SK-N-SH (cell line): ENCODE data around the gene SNX15. TPM values are rescaled to one million over a fixed set of nuclear protein-coding genes. Genes with fewer than 3 reads are reported as not detected.

Source experiments
- CTCF ChIA-PET: fragments of 300-600, 350-600 bp; formaldehyde crosslinking; extraction: SDS; loops from one replicate; lab custom pipeline; 2021; lab: Yijun Ruan, JAX
- POLR2A ChIA-PET: fragments of 350-600 bp; sonication (Branson Sonifier 250); formaldehyde crosslinking; extraction: SDS; loops from one replicate; lab custom pipeline; 2020; ENCODE audit warnings: antibody characterized with exemption, inconsistent platforms; lab: Yijun Ruan, JAX
- DNase-seq: peaks from one replicate; pipeline ENCODE4 v3.0.0; 2012
- H2AFZ ChIP-seq: fragments of 200-600 bp; sonication (generic); 2 replicates; pipeline ENCODE4 v1.8.1; 2016; ENCODE audit warnings: antibody characterized with exemption, mild to moderate bottlenecking, low read depth
- H3F3A ChIP-seq: fragments of 200-600 bp; sonication (generic); replicated peaks from 2 replicates; pipeline ENCODE3; 2016; ENCODE audit warnings: antibody characterized with exemption, mild to moderate bottlenecking; ENCODE audit not compliant: insufficient read depth
- H3K27ac ChIP-seq, 2 experiments: fragments of 200-500 bp in 1 of 2; fragments of 200-600 bp in 1 of 2; sonication (Bioruptor generic) in 1 of 2; sonication (generic), shearing (Covaris generic) in 1 of 2; 2 replicates each; pipeline versions ENCODE4 v1.5.1 to v1.6.1; 2014 to 2016; ENCODE audit warnings: low read depth in 2 of 2, inconsistent platforms in 1 of 2, low read length in 1 of 2, mild to moderate bottlenecking in 1 of 2, mixed read lengths in 1 of 2
- H3K27me3 ChIP-seq: fragments of 200-600 bp; sonication (generic), shearing (Covaris generic); 2 replicates; pipeline ENCODE4 v1.6.1; 2016; ENCODE audit warnings: mixed run types; ENCODE audit not compliant: insufficient read depth
- H3K36me3 ChIP-seq, 2 experiments: fragments of 200-500 bp in 1 of 2; fragments of 200-600 bp in 1 of 2; sonication (Bioruptor generic) in 1 of 2; sonication (generic) in 1 of 2; replicated peaks in 1 of 2; 2 replicates each; pipeline versions ENCODE3 to v1.5.1; 2014 to 2016; ENCODE audit warnings: low read length in 1 of 2, mild to moderate bottlenecking in 1 of 2; ENCODE audit not compliant: insufficient read depth in 2 of 2, control insufficient read depth in 1 of 2
- H3K4me1 ChIP-seq, 2 experiments: fragments of 200-500 bp in 1 of 2; fragments of 200-600 bp in 1 of 2; sonication (Bioruptor generic) in 1 of 2; sonication (generic), shearing (Covaris generic) in 1 of 2; 2 replicates each; pipeline versions ENCODE4 v1.5.1 to v1.6.1; 2014 to 2016; ENCODE audit warnings: low read depth in 1 of 2, low read length in 1 of 2, mixed run types in 1 of 2; ENCODE audit not compliant: insufficient read depth in 2 of 2, control insufficient read depth in 1 of 2
- H3K4me2 ChIP-seq: fragments of 200-600 bp; sonication (generic), shearing (Covaris generic); 2 replicates; pipeline ENCODE4 v1.6.1; 2017; ENCODE audit warnings: mixed run types
- H3K4me3 ChIP-seq, 2 experiments: fragments of 200-500 bp in 1 of 2; fragments of 200-600 bp in 1 of 2; sonication (Bioruptor generic) in 1 of 2; sonication (generic), shearing (Covaris generic) in 1 of 2; 2 replicates each; pipeline versions ENCODE4 v1.5.1 to v1.8.1; 2014 to 2016; ENCODE audit warnings: low read depth in 2 of 2, inconsistent platforms in 1 of 2, low read length in 1 of 2, mild to moderate bottlenecking in 1 of 2, mixed read lengths in 1 of 2, moderate library complexity in 1 of 2
- H3K79me2 ChIP-seq: fragments of 200-600 bp; sonication (generic); 2 replicates; pipeline ENCODE4 v1.8.1; 2017; ENCODE audit warnings: mild to moderate bottlenecking; ENCODE audit not compliant: insufficient read depth
- H3K9ac ChIP-seq: fragments of 200-600 bp; sonication (generic); 2 replicates; pipeline ENCODE4 v1.6.1; 2017; ENCODE audit warnings: mixed run types
- H3K9me2 ChIP-seq: fragments of 200-600 bp; sonication (generic); 2 replicates; pipeline ENCODE4 v1.6.1; 2017; ENCODE audit warnings: mixed run types
- H3K9me3 ChIP-seq: fragments of 200-600 bp; sonication (generic); 2 replicates; pipeline ENCODE4 v1.6.1; 2017; ENCODE audit warnings: mixed run types, mild to moderate bottlenecking, moderate library complexity
- H4K20me1 ChIP-seq: fragments of 200-600 bp; sonication (generic); 2 replicates; pipeline ENCODE4 v1.6.1; 2017; ENCODE audit warnings: mild to moderate bottlenecking, mixed run types; ENCODE audit not compliant: insufficient read depth
- CHD2 ChIP-seq: fragments of 150-350 bp; IDR thresholded peaks from 2 replicates; pipeline ENCODE4 v1.6.1; 2018; ENCODE audit warnings: low read length; ENCODE audit not compliant: partially characterized antibody
- CTCF ChIP-seq: fragments of 200-600 bp; sonication (generic); IDR thresholded peaks from 2 replicates; pipeline ENCODE4 v1.6.1; 2017; ENCODE audit warnings: antibody characterized with exemption, mild to moderate bottlenecking, moderate library complexity
- ELF1 ChIP-seq: IDR thresholded peaks from 2 replicates; pipeline ENCODE4 v1.4.0; 2012
- EZH2phosphoT487 ChIP-seq: fragments of 200-600 bp; sonication (generic); IDR thresholded peaks from 2 replicates; pipeline ENCODE4 v1.6.1; 2017; ENCODE audit warnings: low read depth, mixed run types, mild to moderate bottlenecking, antibody characterized with exemption, moderate library complexity, borderline replicate concordance
- FOSL2 ChIP-seq: IDR thresholded peaks from 2 replicates; pipeline ENCODE4 v1.4.0; 2012; ENCODE audit warnings: low read depth, mild to moderate bottlenecking, moderate library complexity, borderline replicate concordance
- FOXJ3 ChIP-seq: sonication (generic); formaldehyde crosslinking; IDR thresholded peaks from 2 replicates; pipeline ENCODE4 v1.5.1; 2020; ENCODE audit warnings: mild to moderate bottlenecking, missing genetic modification reagents
- IRF3 ChIP-seq: fragments of 150-350 bp; IDR thresholded peaks from 2 replicates; pipeline ENCODE4 v1.6.1; 2016; ENCODE audit warnings: mild to moderate bottlenecking, low read depth, low read length
- JUND ChIP-seq: IDR thresholded peaks from 2 replicates; pipeline ENCODE4 v1.4.0; 2012
- NRF1 ChIP-seq: IDR thresholded peaks from 2 replicates; pipeline ENCODE4 v1.6.1; 2012; ENCODE audit warnings: low read depth, mild to moderate bottlenecking, low read length
- POLR2AphosphoS5 ChIP-seq: IDR thresholded peaks from 2 replicates; pipeline ENCODE4 v1.6.1; 2012; ENCODE audit warnings: low read depth, low read length
- REST ChIP-seq: IDR thresholded peaks from 2 replicates; pipeline ENCODE4 v1.6.1; 2012; ENCODE audit warnings: mild to moderate bottlenecking, low read depth, low read length, moderate library complexity
- RXRA ChIP-seq: IDR thresholded peaks from 2 replicates; pipeline ENCODE4 v1.4.0; 2012; ENCODE audit warnings: low read depth, mild to moderate bottlenecking, borderline replicate concordance
- TAF1 ChIP-seq: IDR thresholded peaks from 2 replicates; pipeline ENCODE4 v1.6.1; 2012; ENCODE audit warnings: low read depth, mild to moderate bottlenecking, low read length, moderate library complexity, borderline replicate concordance
- TCF12 ChIP-seq: IDR thresholded peaks from 2 replicates; pipeline ENCODE4 v1.4.0; 2012
- YY1 ChIP-seq: IDR thresholded peaks from 2 replicates; pipeline ENCODE4 v1.4.0; 2012; ENCODE audit warnings: low read depth, mild to moderate bottlenecking
- ZBTB33 ChIP-seq: IDR thresholded peaks from 2 replicates; pipeline ENCODE4 v1.4.0; 2012; ENCODE audit warnings: low read depth, borderline replicate concordance
- WGBS: methylation state at CpG from one replicate; pipeline ENCODE4 v1.1.6; 2017; ENCODE audit warnings: low lambda C conversion rate; 5-methylcytosine and 5-hydroxymethylcytosine counted together
- polyA plus RNA-seq, 3 experiments: library from polyadenylated mRNA; depleted of rRNA; stranded (reverse); fragments of >200 nt; gene quantifications; 2 replicates each; pipeline ENCODE4 v1.2.3, GENCODE V29; 2012

Gene SNX15
- polyA plus RNA-seq, 1 of the 3 experiments (the other 2 are of a cell fraction), result 17.2 TPM

GRCh38 chr11:65072631-65072966 lies 45.4 kb downstream of the SNX15 start (continued):
- TF ChIP-seq ZBTB33, result no peak
- TF ChIP-seq CTCF, result no peak
- TF ChIP-seq FOXJ3, result no peak
- no peak for TF ChIP-seq EZH2phosphoT487
- TF ChIP-seq TAF1, result no peak
- TF ChIP-seq ELF1, result no peak
- no peak for TF ChIP-seq TCF12

GRCh38 chr11:65077451-65077850 lies 50.2 kb downstream of the SNX15 start:
- Histone ChIP-seq H3K36me3 (peaks cover 0 to 10% of the 10 kb centered on the region in 2 experiments), H3K79me2 (peaks cover 51% of the 10 kb centered on the region), H3K9me3 (no peaks in the 10 kb centered on the region), H3K4me2 (no peak overlapping the region), H3K9ac (no peak overlapping the region), H2AFZ (no peak overlapping the region), H3K9me2 (no peaks in the 10 kb centered on the region), H3F3A (peaks cover 13% of the 10 kb centered on the region), H3K27ac (no peak overlapping the region), H4K20me1 (no peaks in the 10 kb centered on the region; the same call in 1 of the 2 replicates), H3K4me3 (no peak overlapping the region), H3K4me1 (no peaks in the 10 kb centered on the region; a peak in 1 of 4 replicates), H3K27me3 (no peaks in the 10 kb centered on the region)
- TF ChIP-seq NRF1, result no peak
- TF ChIP-seq CHD2, result no peak
- TF ChIP-seq RXRA, result no peak
- TF ChIP-seq YY1, result no peak
- TF ChIP-seq FOSL2, result no peak
- no peak for TF ChIP-seq ZBTB33
- no peak for TF ChIP-seq TCF12
- TF ChIP-seq POLR2AphosphoS5, result no peak
- TF ChIP-seq ELF1, result no peak
- no peak for TF ChIP-seq CTCF
- no peak for TF ChIP-seq IRF3
- TF ChIP-seq TAF1, result no peak
- no peak for TF ChIP-seq JUND
- TF ChIP-seq REST, result no peak
- ChIA-PET CTCF (interaction anchor here (1.2 to 1.6 kb wide), 4 partner anchors 8 to 233 kb away, joined by 3 to 6 read pairs (median 4); partner anchors contain the start of genes ARL2 and CDC42BPG), POLR2A (no interaction called here)
- 85% methylated on average over 4 of the region's 4 CpGs for WGBS
- DNase-seq, result peak; percentile 27
